ENCODE results near the gene COL9A3. TPM values are rescaled to one million over a fixed set of nuclear protein-coding genes. Genes with fewer than 3 reads are reported as not detected.

Gene COL9A3
- total RNA-seq, 1 experiment from 2014 or later, result 150 TPM

GRCh38 chr20:62830251-62830650 is 13.4 kb downstream of the COL9A3 start:
- Histone ChIP-seq H3K4ac (ENCODE audit: low read depth, low read length) (no peak overlapping the region), H3K27me3 (ENCODE audit: insufficient read depth, low read length) (no peaks in the 10 kb centered on the region), H2BK15ac (ENCODE audit: low read depth, low read length) (no peak overlapping the region), H3K9me3 (ENCODE audit: control insufficient read depth, low read depth, low read length) (no peaks in the 10 kb centered on the region), H3K23ac (ENCODE audit: insufficient read length, low read depth, low read length) (no peak overlapping the region), H3K56ac (ENCODE audit: insufficient read length, low read depth, low read length) (no peak overlapping the region), H4K91ac (ENCODE audit: insufficient read length, low read depth, low read length) (no peak overlapping the region), H3K79me1 (ENCODE audit: insufficient read depth, low read depth, low read length, poor library complexity, severe bottlenecking) (no peaks in the 10 kb centered on the region), H3K14ac (ENCODE audit: insufficient read depth, low read length) (no peak overlapping the region), H3K18ac (ENCODE audit: insufficient read length, low read depth, low read length) (no peak overlapping the region), H3K79me2 (ENCODE audit: insufficient read depth, low read length) (no peaks in the 10 kb centered on the region), H3K4me2 (ENCODE audit: insufficient read depth, insufficient read length, low read length) (no peak overlapping the region), H3K4me1 (ENCODE audit: insufficient read depth, low read length) (peaks cover 2% of the 10 kb centered on the region; the same call in 1 of the 2 replicates), H2BK120ac (ENCODE audit: low read depth, low read length, poor library complexity, severe bottlenecking) (no peak overlapping the region), H4K5ac (ENCODE audit: insufficient read length, low read depth, low read length) (no peak overlapping the region), H3K9ac (ENCODE audit: extremely low read depth, insufficient read length, low read length) (no peak overlapping the region), H3K27ac (ENCODE audit: insufficient read length, low read depth, low read length) (no peak overlapping the region), H3T11ph (ENCODE audit: low read length) (no peak overlapping the region), H4K8ac (replicated peaks; ENCODE audit: insufficient read length, low read depth, low read length) (no peak overlapping the region), H2BK20ac (ENCODE audit: low read depth, low read length, poor library complexity, severe bottlenecking) (no peak overlapping the region), H2AK5ac (ENCODE audit: insufficient read length, low read length) (no peak overlapping the region), H4K20me1 (ENCODE audit: control insufficient read depth, insufficient read depth, insufficient read length) (no peaks in the 10 kb centered on the region), H2AFZ (ENCODE audit: low read length) (no peak overlapping the region), H2BK5ac (ENCODE audit: insufficient read length, low read length) (no peak overlapping the region), H3K23me2 (ENCODE audit: insufficient read length, low read depth, low read length, poor library complexity, severe bottlenecking) (no peaks in the 10 kb centered on the region), H2BK12ac (ENCODE audit: insufficient read length, low read depth, low read length) (no peak overlapping the region)
- no CpG with 5 or more reads among the region's 14 CpGs for WGBS (ENCODE audit: extremely low coverage, insufficient read length, low lambda C conversion rate)
- peaks cover 12 to 20% of the 10 kb centered on the region in 2 experiments for H3K4me1 Mint-ChIP-seq
- 0 out of 5 replicates have a peak, but pooled peaks cover 0 to 3% of the 10 kb centered on the region in 2 experiments for H3K9me3 Mint-ChIP-seq
- no peak for DNase-seq
- H3K27ac Mint-ChIP-seq, result no peak overlapping the region
- peaks cover 0 to 30% (median 14%) of the 10 kb centered on the region in 3 experiments; a peak in 4 of 7 replicates for H3K36me3 Mint-ChIP-seq (ENCODE audit: insufficient read depth in 1 of 3, low read depth in 3 of 3)
- no peaks in the 10 kb centered on the region for H3K27me3 Mint-ChIP-seq (ENCODE audit: low read depth)
- TF ChIP-seq CTCF (conservative IDR thresholded peaks at IDR 0.05), result no peak
- no peak overlapping the region for H3K4me3 Mint-ChIP-seq

Data from H9 (cell line).